NCI-H226 (cell line): ENCODE measurements around the gene PRAC2.

ENCODE experiments used
- DNase-seq: peaks from one replicate; pipeline ENCODE4 v3.0.0-alpha.2; 2015

The PRAC2 gene

DNA sequence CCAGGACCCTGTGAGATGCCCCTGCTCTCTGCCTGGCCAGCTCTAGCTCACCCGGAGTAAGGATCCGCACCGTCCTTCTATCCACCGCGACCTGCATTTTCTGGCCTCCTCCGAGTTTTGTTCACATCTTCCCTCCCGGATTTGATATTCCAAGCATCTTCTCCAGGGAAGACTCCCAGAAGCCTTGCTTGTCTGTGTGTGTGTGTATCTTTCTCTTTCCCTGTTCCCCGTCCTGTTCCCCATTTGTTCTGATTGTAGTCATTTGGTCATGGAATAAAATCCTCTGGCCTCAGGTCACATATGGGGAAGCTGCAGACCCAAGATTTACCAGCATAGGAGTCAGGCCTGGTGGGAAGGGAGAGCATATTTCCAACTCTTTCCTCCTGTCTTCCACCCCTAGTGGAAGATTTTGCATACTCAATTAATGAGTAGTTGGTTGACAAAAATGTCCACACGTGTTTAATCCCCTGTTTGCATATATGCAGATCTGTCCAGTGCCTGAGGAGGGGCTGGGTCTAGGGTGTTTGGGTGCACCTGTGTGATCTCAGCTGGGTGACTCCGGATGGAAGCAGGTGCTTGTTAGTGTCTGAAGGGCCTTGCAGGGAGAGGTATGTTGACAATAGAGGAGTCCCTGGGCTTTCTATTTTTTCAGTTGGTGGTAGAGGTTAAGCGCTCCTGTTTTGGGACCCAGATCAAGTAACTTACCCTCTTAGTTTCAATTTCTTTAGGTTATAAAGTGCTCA, 2.5 kb upstream of the PRAC2 start:
- DNase-seq = no peak

DNA sequence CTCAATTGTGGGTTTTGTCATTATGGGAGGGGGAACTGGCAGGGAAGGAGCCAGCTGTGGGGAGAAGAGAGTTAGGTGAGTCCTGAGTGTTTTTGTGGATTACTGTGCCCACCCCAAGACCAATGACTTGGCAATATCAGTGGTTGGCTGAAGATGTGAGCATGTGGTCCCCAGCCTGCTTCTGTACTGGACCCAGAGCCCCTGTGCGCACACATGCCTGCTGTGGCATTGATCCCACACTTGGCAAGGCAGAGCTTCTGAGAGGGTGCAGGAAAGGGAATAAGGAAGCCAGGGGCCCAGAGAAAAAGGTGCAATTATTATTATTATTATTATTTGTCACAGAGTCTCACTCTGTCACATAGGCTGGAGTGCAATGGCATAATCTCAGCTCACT, 2.0 kb upstream of the PRAC2 start:
- no peak for DNase-seq

DNA sequence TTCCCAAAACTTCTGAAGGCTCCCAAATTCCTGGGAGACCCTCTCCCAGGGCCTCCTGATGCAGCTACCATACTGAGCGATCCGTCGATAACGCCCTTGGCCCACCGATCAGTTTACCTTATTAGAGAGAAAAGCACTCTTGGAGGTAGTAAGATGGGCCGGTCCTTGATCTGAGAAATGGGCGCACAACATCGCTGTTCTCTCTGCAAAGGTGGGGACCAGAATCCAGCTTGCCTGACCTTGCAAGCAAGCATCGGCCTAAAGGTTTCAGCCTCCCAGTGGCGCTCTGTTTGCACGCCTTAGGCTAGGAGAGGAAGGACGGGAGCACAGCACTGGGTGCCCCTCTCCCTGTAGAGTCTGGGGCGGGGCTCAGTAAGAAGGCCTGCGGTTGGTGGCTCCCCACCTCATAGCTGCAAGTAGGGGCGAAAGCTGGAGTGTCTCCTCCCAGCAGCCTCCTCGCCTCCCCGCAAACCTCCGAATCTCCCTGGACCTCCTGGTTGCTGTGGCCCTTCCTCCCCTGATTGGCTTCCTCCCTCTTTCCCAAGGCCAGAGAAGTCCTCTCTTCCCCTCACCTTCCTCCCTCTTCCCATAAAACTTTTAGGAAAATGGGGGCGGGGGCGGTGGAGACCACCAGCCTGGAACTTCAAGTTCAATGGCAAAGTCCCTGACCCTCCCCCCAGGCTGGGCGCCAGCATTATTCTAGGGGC, 631 bp upstream of the PRAC2 start, which contains the start of gene PRAC1:
PRAC1 (minus strand) TSS at position 318 of the 707 bp plus-strand sequence; CDS start at position 192, 126 bp downstream.
- no peak for DNase-seq

DNA sequence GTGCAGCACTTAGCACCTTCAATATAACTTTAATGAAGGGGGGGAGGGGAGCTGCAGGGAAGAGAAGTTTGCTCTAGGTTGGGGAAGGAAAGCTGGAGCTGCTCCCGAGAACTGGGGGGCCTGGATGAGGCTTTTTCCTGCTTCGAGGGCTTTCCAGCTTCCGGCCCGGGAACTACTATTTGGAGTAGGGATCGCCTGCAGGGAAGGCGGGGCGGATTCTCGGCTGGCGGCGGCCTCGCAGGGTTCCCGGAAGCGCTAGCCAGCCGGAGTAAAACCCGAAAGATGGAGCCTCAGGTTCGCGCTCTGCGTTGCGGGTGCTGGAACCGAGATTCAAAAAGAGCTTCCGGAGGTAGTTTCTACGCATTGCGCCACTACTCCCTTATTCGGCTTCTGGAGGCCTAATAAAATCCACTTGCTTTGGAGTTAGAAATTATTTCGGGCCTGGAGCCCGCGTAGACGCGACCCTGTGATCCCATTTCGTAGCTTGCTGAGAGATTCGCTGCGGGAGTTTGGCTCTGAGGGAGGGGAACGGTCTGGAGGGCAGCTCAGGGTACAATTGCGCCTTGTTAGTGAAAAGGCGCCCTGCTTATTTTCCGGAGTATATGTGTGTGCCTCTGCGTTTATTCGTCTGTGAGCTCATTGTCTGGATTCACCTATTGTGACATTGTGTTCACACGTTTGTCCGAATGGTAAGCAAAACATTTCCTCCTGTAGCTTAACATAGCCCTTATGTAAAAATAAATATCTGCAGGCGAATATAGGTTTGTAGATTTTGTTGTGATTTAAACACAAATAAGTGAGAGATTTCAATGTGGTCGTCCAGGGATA, 652 bp downstream of the PRAC2 start:
- no peak for DNase-seq

DNA sequence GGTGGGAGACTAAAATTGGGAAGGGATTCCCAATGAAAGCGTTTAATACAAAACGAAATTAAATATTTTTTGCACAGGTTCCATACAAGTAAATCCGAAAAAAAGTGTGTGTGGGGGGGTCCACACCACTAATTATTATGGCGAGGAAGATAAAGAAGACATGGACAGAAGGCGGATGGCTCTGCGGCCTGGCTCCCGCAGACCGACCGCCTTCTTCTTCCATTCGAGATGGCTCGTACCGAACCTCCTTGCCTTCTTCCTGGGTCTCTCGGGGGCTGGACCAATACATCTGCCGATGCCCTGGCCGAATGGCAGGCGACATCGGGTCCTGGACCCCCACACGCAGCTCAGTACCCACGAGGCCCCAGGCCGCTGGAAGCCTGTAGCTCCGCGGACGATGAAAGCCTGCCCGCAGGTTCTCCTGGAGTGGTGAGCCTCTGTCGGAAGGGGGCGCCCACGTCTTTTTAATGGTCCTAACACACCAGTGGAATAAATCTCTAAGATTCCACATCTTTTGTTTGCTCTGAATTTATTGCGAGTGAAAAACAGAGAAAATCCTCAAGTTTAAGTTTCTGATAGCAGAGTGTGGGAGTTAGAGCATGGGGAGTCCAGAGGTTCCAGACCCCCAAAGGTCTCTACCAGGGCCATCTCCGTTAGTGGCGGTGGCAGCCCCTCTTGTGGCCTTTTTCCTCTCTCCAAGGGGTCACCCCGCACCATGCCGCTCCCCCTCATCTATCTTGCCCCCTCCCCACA, 1.4 kb downstream of the PRAC2 start:
- peak; percentile 33 for DNase-seq

DNA sequence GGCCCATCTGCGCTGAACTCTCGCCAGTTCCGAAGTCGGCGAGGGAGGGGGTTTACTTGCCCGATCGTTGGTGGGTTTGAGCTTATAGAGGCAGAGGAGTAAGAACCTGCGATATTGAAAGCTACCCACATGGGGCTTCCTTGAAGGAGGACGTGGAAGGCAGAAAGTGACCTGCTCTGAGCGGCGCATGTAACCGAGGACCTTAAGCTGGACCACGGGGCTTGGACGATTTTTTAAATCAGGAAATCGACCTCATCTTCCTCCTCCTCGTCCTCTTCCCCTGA, 2.0 kb downstream of the PRAC2 start:
- DNase-seq = no peak

DNA sequence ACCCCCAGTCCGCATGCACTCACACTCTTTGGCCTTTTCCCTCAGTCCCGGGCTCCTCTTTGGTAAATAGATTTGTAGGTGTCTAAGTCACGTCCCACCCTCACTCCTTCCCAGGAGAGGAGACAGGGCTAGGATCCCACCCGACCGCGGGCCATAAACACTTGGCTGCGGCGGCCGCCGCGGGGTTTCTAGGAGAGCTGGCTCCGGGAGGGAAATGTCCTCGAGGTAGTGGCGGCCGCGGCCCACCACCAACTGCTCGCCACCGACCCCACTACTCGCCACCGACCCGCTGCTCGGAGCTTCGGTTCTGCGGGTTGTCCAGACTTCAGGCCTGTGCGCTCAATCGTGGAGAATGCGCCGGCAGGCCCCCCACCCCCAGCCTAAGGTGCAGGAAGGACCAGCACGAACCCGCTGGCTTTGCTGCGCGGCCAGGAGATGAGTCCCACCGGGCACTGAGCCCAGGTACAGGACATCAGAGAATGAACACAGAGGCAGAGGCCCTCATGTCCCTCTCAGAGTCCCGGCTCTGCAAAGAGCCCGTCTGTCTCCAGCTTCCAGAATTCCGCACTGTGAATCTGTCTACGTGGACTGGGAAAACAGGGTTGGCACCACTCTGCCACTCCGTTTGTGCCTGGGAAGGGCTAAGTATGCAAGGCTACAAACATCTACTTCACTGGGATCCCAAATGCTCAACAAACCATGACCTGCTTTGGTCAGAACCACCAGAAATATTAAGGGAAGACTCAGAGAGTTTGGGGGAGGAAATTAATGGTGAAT, 2.5 kb downstream of the PRAC2 start:
- DNase-seq = no peak

DNA sequence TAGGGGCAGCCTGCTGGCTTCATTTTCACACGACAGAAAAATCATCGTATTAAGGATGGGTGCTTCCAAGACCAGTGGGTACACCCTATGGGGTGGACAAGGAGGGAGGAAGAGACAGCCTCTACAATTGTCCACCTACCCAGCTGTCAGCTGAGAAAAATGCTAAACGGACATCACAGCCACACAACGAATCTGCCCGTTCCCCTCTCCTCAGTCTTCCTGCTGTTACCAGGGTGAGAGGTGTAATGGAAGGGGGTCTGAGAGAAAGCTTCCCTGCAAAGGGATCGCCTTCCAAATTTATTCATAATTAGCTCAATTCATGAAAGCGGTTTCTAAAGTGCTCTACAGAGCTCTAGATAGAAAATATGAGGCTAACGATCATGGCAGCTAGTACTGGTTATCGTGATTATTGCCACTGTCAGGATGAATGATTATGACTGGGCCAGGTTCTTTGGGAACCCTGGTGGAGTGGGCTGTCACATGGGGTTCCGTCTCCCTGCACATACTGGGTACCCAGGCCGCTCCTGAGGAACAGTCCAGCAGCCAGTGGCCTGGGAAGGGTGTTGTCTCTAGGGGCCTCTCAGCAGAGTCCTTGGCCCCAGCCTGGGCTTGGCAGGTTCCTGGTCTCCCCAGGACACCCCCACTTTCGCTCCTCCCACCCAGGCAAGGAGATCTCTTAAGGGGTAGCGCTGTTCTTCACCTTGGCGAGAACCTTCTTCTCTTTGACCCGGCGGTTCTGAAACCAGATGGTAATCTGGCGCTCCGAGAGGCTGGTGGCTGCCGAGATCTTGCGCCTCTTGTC, 3.3 kb downstream of the PRAC2 start:
- DNase-seq = no peak

DNA sequence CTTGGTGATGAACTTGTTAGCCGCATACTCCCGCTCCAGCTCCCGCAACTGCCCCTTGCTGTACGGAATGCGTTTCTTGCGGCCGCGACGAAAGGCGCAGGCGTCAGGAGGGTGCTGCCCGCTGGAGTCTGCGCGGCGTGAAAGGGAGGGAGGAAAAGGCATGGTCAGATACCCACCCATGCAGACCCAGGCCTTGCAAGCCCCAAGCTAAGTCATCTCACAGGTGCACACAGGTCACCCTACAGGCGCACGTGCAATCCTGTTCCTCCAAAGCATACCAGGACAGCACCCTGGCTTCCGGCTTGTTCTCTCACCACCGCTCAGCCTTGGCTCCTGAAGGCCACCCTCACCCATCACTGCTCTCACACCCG, 3.9 kb downstream of the PRAC2 start:
- DNase-seq = no peak

DNA sequence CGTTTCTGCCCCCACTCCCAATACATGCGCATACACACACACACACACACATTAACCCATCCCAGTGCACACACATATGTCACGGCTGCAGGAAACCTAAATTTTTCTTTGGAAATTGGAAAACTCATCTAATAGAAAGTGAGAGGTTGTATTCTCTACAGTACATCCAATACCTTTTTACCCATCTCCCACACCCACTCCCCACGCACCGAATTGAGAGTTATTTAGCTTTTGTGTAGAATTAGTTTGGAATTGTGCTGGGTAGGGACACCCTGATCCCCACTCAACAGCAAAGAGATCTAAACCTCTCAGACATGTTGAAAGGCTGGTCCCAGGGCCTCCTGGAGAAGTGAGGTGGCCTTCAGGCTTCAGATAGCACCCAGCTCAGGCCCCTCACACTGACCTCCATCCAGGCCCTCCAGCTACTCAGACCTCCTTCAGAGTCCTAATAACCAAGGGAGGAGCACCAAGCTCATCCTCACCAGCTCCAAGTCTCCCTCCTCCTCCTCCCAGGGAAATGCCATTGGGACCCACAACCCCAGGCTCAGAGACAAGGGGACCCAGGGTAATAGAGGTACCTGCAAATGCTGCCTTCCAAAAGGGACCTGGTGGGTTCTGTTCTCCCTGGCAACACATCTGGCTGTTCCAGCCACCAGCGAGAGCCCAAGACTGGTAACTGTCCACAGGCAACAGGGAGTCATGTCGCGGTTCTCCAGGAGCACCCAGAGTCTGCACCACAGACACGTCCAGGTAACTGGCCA, 4.6 kb downstream of the PRAC2 start:
- DNase-seq = no peak

DNA sequence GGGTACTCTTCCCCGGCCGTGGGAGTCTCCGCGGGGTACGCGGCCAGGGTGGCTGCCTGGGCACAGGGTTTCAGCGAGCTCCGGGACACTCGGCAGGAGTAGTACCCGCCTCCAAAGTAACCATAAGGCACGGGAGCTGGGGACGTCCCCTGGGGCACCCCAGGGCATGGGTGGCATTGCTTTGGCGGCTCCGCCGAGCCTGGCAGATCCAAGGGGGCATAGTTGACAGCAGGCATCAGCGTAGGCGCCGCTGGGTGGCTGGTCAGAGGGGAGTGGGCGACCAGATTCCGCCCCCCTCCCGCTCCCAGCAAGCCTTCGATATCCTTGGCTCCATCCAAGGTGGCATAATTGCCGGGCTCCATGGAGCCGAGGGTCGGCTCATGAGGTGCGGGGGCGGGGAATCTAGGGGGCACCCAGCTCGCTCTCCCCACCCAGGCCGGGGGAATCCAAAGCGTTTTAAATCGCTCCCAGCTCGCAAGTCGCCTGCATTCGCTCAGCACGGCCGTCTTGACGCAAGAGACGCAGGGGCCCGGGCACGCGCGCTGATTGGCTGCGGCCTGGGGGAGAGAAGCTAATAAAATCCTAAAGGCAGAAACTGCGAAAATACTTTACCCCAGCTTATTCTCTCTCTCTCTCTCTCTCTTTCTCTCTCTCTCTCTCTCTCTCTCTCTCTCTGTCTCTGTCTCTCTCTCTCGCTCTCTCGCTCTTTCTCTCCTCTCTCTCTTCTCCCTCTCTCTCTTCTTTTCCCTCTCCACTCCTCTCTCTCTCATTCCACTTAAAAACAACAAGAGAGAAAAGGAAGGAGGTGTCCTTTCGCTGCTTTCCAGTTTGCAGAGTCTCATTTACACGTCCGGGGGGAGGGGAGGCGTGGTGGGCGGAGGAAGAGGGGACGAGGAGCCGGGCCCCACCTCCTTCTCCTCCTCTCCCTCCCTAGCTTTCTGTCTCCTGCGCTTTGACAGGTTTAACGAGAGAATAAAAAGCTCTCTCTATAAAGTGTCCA, 5.5 kb downstream of the PRAC2 start, which contains the start of gene HOXB13:
HOXB13 (minus strand) TSS at position 519 of the 1,000 bp plus-strand sequence; CDS start at position 362, 157 bp downstream.
- peak; percentile 9 for DNase-seq

DNA sequence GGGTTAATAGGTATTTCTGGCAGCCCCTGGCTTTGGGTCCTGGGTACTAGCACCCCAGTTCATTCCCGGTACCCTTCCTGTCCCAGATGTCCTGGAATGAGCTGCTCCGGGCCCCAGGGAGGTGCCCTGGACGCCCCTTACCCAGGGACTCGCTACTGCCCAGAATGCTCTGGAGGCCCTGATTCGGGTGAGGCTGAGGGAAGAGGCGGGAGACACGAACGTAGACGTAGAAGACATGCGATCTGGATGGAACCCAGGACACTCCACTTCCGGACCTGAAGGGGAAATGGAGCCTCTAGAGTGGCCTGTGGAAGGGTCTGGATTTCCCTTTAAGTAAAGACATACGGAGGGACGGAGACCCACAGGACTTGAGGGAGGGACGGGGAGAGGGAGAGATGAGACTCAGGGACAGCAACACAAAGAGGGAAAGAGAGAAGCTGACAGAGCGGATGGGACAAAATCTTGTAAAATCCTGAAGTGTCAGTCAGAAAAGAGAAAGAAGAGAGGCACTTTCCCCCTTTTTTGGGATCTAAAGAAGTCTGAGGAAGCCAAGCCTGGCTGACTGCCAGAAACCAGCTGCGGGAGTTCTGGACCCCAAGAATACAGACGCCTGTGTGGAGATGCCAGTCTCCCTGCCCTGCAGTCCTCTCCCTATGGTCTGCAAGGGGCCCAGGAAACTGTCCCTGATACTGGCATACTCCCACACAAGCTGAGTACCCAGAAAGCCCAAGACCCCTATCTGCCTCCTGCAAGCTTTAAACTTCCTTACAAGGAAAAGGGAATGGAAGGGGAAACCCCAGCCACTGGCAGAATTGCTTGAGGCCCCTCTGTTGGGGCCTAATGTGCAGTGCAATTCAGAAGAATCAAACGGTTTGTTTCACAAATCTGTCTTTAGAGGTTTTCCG, 6.6 kb downstream of the PRAC2 start:
- DNase-seq = no peak

DNA sequence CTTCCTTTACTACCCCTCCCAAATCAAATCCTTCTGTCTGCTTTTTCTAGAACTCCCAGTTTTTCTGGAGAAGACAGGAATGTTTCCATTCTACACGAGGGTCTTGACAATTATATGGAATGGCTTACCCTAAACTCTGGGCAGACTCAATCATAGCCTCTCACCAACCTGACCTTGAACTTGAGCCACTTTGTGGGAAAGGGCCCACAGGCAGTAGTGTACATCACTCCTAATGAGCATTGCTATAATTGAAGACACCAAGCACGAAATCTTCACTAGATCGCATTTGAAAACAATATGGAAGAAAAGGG, 7.2 kb downstream of the PRAC2 start:
- DNase-seq = no peak

DNA sequence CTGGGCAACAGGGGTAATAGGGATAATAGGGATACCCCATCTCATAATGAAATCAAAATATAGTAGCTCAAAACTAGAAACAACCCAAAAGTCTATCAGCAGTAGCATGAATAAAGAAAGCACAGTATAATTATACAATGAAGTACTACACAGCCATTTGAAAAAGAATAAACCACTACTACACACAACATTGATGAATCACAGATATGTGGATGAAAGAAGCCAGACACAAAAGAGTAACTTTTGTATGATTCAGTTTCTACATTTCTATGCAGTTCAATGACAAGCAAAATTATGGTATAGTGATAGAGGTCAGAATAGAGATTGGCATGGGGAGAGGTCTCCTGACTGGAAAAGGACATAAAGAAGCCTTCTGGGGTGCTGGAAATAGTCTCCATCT, 8.4 kb downstream of the PRAC2 start:
- DNase-seq = no peak

DNA sequence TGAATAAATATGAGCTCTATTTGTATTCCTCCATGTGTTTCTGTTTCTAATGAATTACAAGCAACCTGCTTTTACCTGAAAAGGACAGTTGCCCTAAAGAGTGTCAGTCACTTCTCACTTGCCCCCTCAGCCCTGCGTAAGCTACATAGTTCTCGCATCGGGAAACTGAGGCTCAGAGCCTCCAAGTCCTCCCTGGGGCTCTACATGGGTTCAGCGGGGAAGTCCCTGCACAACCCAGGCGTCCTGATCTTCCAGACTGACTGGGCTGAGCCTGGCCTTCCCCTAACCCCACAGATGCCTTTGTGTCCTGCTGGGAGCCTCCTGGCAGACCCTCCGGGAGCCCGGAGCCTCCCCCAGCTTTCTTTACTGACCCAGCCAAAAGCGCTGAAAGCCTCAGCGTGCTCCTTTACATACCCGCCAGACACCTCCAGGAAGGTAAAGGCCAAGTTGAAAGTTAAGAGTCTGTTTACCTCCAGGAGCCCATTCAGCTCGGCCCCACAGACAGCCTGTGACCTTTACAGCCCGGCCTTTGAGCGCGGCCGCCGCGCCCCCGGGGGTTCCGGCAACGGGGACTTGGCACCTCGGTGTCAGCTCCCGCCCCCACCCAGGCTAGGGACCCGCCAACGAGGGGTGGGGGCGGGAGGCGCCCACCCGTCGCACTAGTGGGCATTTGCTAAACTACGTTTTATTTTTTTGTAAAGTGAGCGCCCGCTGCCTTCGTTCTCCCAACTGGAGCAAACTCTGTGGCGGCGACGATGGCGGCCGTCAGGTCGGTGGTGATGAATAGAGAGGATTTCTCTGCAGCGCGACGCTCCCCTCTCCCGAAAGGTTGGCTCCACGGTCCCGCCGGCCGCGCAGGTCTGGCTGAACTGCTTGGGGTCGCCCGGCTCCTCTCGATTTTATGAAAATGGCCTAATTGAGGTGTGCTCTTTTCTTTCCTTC, 10.0 kb downstream of the PRAC2 start:
- no peak for DNase-seq

DNA sequence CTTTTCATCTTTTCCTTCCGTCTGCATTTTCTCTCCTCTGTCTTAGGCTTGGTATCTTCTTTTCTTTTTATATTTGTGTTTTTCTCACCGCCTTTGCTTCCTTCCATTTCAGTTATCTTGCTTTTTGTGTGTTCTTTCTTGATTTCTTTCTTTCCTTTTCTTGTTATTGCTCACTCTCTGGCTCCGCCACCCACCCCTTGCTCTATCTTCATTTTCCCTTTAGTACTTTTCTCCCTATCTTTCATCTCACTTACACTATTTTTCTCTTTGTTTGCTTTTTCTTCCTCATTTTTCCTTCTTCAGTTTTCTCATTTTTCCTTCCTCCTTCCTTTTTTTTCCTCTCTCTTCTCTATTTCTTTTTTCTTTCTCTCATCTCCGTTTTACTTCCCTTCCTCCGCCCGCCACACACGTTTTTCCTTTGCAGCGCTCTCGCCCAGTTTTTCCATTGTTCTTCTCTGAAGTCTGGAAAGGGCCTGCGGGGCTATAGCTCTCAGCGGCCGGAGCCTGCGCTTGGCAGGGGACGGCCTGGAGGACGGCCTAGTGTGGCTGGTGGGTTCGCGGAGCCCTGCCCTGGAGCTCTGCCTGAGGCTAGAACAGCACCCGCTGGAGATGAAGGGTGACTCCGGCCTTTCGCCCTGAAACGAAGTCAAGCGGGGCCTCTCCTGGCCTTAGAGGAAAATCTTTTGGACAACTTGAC, 10.8 kb downstream of the PRAC2 start:
- DNase-seq = no peak
